Measurements from ENCODE around the gene TMEM121.

The TMEM121 gene

DNA sequence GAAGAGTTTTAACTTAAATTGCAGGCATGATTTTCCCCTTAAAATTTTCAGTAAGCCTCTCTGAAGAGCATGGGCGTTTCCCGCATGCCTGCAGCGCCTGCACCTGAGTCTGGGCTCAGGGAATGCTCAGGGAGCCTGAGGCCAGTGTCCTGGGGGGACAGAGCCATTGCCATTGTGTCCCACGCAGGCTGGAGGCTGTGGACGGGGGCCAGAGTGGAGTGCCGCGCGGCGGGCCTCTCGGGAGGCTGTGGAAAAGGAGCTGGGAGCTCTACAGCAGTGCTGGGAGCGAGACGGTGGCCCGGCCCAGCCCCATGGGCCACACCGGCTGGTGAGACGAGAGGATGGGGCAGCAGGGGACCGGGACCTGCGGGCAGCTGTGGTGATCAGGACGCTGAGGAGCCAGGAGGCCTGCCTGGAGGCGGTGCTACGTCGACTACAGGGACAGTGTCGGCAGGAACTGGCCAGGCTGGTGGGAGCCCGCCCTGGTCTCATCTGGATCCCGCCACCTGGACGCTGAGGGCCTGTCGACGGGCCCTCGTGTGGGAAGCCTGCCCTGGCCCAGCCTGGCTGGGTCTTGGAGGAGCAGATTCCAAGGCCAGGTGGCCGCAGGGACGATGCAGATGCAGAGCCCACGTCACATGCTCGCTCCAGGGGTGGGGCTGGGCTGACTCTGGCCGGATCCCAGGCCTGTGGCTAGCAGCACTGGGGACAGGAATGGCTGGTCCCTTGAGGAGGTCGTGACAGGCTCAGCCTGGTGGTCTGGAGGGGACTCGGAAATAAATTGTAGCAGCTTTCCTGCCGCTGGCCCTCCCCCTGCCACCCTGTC lies 27.7 kb upstream of the TMEM121 start:
- DNase-seq, result no peak

DNA sequence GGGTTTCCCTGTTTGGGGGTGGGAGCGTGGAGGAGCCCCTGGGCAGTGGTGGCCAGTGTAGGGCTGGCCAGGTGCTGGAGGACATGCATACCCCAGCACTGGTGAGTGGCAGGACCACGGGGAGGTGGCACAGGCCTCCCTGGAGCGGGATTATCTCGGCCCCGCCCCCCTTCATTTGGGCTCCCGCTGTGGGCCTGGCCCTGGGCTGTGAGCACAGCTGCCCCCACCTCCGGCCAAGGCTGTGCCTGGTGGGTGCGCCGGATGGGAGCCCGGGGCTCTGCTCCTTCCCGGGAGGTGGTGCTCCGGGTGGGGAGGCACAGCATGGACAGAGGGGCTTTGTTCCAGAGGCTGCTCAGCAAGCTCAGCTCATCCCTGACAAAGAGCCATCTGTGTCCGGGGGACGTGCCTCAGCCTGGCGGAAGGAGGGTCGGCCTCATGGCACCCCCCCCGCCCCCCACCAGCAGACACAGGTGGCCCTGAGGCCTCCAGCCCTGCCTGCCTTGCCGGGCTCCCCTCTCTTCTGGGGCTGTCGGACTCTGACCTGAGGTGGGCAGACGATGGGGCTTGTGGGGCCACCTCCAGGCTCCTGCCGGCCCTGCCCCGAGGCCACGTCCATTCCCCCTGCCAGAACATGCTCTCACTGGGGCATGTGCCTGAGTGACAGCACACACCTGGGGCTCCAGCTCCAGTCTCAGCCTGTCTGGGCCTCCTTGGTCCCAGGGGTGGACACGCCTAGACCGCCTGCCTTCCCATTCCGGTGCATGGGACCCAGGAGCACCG lies 26.9 kb upstream of the TMEM121 start:
- DNase-seq, result no peak

DNA sequence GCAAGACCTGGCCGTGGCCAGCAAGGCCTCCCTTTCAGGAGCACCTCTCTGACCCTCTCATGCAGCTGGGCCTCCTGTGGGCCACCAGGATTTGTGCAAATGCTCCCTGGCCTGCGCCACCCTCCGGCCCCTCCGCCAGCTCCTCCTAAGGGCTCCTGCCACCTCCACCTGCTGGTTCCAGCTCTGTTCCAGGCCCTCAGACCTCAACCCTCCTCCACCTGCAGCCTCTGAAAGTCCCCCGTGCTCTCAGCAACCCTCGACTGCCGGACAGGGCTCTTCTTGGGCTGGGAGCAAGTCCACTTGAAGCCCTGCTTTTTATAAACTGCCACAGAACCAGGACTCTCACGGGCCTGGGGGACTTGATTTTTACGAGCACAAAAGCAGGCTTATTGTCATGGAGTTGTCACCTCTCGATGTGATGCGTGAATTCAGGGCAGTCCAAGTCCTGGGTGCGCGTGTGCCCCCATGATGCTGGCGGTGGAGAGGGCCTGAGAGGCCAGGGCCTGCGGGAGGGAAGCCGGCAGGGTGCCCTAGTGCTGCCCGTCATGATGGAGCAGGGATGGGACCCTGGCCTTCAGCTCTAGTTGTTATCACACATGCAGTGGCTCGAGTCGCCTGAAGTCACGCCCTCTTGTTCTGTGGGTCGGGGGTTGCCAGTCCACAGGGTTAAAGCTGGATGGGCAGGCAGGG lies 26.2 kb upstream of the TMEM121 start:
- DNase-seq, result no peak

DNA sequence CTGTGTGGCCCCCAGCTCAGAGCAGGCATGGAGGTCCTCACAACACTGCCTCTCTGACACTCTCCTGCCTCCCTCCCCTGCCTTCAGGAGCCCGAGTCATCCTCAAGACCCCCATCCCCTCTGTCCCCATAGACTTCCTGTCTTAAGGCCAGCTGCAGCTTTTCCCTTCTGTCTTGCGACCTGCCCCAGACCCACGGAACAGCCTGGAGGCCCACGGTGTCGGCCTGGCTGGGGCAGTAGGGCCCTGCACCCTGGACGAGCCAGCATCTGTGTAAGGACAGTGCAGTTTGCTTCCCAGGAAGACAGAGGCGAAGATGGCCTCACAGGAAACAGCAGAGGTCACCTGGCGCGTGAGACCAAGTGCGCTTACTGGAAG lies 25.7 kb upstream of the TMEM121 start:
- DNase-seq, result no peak

DNA sequence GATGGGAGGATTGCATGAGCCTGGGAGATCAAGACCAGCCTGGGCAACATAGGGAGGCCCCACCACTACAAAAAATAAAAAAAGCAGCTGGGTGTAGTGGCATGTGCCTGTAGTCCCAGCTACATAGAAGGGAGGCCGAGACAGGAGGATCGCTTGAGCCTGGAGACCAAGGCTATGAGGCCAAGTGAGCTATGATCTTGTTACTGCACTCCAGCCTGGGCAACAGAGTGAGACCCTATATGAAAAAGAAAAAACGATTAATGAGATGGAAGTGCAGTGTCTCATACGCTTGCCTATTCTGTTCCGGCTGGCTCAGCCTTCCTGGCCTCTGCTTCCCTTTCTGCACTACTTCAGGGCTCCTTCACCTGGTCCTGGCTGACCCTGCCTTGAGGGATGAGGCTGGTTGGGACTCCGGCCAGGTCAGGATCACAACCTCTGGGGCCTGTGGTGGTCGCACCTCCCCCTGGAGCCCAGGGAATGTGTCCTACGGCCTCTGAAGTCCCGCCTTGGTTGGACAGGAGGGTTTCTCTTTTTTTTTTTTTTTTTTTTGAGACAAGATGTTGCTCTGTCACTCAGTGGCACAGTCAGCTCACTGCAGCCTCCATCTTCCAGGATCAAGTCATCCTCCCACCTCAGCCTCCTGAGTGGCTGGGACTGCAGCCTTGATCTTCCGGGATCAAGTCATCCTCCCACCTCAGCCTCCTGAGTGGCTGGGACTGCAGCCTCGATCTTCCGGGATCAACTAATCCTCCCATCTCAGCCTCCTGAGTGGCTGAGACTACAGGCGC lies 24.7 kb upstream of the TMEM121 start:
- DNase-seq, result no peak

DNA sequence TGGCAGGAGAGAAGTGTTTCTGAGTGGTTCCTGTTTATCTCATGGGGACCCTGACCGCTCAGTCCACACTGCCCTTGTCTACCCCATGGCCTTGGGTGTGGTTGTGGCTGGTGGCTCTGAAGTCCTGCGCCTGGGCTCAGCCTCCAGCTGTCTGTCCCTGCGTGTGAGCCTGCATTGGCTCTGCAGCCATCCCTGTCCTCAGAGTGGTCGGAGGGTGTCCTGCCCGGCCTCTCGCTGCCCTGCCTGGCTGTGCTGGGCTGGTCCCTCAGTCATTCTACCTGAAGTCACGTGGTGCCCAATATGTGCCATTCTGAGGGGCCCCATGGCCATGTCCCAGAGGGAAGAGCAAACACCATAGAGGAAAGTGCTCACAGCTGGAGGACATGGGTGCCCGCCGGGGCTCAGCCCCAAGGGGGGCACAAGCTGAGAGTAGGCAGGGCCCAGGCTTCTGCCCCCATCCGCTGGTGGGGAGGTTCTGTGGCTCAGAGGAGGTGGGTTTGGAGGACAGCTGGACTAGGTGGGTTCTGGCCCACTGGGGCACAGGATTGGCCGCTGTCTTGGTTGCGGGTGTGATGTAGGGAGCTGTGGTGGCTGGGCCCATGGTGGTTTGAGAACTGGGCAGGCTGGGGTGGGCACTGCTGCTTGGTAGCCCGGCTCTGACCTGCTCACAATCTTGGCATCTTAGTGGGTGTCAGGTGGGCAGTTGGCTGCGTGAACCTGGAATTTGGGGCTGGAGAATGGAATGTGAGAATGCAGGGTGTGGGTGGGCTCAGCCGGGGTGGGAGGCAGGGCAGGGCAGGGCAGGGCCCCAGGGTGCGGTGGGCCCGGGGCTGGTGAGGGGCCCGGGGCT lies 23.7 kb upstream of the TMEM121 start:
- no peak for DNase-seq

DNA sequence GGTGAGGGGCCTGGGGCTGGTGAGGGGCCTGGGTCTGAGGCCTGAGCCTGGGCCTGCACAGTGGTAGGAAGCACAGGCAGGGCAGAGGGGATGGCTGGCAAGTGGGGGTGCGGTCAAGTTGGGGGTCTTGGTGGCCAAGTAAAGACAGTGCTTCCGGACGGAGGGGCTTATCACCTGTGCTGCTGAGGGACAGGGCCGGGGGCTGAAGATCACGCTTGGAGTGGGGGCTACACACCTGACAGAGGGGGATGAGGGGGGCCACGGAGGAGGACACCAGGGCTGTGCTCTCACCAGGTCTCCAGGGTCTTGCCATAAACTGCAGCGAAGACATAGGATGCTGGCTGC lies 23.1 kb upstream of the TMEM121 start:
- DNase-seq, result no peak

DNA sequence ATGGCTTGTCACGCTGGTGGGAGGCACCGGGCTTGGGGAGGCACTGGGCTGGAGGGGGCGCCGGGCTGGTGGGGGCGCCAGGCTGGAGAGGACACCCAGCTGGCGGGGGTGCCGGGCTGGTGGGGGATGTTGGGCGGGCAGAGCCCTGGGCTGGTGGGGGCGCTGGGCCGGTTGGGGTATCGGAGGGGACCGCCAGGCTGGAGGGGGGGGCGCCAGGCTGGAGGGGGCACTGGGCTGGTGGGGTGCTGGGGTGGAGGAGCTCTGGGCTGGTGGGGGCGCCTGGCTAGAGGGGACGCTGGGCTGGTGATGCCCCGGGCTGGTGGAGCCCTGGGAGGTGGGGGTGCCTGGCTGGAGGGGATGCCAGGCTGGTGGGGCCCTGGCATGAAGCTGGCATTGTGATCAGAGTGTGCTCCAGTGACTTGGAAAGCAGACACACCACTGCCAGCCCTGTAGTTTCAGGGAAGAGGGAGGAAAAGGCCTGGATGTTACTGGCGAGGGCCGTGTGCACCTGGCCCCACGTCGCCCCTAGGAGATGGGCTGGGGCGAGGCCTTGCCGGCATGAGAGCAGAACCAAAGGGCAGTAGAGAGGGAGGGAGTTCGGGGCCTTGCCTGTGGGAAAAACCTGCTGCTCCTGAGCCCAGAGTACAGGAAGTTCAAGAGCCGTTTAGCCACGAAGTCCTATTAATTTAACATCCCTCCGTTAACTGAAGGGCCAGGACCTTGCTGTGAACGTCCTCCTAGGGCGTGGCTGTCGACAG lies 22.3 kb upstream of the TMEM121 start:
- no peak for DNase-seq

DNA sequence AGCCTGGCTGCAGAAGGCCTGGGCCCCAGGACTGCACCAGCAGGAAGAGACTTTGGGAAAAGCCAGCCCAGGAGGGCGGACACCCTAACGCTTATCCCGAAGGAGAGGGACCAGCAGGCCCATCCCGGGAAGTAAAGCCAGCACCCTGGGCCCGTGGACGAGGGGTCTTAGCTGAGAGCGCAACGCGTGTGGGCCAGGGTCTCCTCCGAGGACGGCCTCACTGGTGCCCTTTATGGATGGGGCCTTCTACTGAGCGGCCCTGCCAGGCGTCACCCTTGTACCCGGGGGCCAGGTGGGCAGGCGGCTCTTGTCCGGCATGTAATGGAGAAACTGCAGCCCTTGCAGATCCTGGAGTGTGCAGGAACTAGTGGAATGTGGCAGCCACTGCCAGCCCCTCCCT lies 21.3 kb upstream of the TMEM121 start:
- no peak for DNase-seq

DNA sequence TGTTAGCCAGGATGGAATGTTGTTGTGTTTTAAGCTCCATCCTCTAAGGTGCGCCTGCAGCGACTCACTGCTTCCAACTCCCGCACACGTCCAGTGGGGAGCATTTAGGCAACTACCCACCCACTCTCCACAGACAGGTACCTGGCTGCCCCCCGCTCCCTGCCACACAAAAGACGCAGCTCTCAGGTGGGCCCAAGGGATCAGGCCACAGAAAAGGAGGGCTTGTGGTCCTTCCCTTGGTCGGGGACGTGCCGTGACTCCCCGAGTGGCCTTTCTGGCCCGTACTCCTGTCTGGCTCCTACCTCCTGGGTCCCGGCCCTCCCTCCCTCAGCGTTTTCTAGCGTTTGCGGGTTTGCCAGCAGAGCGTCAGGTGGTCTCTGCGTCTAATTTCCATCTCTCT lies 19.1 kb upstream of the TMEM121 start:
- DNase-seq, result no peak

DNA sequence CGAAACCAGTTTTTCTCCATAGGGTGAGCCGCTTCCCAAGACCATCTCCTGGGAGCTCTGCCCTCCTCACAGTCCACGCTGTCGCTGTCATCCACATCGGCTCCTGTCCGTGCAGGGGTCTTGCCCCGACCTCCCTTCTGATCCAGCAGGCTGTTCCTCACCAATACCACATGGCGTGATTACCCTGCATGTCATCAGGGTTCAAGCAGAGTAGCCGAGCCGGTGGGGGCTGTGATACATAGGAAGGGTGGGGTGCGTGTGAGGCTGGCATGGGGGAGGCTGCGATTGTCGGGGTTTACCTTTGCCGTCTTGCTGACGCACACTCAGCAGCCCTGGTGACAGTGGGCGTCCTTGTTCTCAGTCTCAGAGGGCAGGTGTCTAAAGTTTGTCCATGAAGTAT lies 18.3 kb upstream of the TMEM121 start:
- DNase-seq, result no peak

DNA sequence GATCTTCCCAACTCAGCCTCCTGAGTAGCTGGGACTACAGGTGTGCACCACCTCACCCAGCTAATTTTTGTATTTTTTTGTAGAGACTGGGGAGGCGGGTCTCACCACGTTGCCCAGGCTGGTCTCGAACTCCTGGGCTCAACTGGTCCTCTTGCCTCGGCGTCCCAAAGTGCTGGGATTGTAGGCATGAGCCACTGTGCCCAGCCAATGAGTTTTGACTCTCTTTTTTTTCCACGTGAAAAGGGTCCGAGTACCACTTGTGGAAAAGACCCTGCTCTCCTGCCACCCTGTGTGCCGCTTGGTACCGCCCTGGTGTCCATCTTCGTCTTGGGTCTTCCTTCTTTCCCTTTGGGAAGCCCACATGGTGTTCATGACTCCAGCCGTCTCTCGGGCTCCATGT lies 17.8 kb upstream of the TMEM121 start:
- DNase-seq, result no peak

DNA sequence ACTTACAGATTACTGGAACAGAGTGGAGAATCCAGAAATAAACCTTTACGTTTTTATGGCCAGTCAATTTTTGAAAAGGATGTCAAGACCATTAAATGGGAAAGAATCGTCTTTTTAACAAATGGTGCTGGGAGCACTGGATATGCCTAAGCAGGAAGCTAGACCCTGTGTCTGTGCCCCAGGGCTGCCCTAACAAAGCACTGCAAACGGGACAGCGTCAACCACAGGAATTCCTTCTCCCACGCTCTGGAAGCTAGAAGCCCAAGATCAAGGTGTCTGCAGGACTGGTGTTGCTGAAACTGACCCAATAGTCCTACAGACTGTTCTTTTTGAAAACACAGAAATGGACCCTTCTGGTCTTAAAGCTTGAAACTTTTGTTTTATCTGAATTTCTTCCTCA lies 9.3 kb upstream of the TMEM121 start:
- no peak for DNase-seq

DNA sequence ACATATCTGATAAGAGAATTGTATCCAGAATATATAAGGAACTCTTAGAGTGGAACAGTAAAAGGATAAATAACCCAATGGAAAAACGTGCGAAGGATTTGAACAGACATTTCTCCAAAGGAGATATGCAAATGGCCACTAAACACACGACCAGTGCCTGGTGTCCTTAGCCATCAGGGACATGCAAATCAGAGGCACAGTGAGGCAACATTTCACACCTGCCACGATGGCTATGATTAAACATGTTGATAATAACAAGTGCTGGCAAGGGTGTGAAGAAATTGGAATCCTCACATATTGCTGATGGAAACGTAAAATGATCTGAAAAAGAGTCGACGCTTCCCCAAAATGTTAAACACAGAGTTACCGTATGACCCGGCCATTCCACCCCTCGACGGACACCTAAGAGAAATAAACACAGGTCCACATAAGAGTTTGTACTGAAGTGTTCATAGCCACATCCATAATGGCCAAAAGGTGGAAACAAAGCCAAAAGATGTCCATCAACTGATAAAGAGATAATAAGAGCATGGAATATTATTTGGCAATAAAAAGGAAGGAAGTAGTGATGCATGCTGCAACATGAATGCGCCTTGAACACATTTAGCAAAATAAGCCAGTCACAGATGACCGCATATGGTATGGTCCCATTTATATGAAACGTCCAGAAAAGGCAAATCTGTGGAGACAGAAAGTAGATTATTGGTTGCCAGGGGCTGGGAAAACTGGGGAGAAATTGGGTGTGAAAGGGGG lies 6.3 kb upstream of the TMEM121 start:
- no peak for DNase-seq

DNA sequence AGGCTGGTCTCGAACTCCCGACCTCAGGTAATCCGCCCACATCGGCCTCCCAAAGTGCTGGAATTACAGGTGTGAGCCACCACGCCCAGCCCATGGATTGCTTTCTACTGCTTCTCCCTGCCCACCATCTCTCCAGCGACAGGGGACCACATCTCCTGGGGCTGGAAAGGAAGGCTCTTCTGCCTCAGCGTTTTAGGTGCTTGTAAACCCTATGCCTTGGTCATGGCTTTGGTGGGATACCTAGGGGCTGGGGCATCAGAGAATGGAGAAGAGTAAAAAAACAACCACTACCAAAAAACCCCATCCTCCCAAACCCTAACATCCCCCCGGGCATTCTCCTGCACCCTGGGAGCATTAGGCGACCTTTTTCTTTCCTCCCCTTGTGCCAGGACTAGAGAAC lies 1.1 kb upstream of the TMEM121 start:
- DNase-seq, result no peak

DNA sequence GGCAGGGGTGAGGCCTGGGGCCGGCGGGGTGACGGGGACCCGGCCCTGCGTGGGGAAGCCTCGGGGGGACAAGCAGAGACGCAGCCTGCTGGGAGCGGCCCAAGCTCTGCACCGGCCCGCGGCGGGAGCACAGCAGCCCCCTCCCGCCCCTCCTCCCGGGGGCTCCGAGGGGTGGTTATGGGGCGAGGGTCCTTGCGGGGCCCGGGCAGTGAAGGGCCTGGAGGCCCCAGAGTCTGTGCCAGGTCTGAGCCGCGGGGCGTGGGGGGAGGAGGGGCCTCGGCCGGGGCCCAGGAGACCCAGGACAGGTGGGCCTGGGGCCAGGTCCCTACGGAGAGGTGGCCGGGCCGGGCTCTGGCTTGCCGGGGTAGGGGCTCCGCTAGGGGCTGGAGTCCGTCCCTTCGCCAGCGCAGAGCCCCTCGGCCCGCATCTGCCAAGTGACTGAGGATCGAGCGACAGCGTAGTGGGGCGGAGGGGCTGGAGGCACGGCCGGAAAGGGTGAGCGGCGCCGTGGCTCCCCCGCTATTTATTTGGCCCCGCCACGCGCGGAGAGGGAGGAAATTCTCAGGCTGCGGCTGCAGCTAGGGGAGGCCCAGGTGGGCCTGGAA lies 495 bp downstream of the TMEM121 start:
- DNase-seq, result no peak

DNA sequence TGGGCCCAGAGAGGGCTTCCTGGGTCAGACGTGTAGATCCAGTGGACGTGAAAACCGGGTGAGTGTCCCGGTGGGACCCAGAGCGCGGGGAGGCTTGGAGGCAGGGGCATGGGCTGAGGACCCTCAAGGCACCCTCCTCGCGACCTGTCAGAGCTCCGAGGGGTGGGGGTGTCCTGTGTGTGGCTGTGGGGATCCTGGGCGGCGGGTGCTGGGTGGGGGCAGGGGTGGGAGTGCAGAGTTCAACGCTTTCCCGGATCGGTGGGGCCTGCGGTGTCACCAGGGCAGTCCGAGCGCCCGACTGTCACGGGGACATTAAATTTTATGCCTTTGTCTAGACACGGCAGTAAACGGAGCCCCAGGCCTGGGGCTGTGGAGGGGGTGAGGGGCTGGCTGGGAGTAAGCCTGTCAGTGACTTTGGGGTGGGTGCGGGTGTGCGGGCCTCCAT lies 1.0 kb downstream of the TMEM121 start:
- no peak for DNase-seq

DNA sequence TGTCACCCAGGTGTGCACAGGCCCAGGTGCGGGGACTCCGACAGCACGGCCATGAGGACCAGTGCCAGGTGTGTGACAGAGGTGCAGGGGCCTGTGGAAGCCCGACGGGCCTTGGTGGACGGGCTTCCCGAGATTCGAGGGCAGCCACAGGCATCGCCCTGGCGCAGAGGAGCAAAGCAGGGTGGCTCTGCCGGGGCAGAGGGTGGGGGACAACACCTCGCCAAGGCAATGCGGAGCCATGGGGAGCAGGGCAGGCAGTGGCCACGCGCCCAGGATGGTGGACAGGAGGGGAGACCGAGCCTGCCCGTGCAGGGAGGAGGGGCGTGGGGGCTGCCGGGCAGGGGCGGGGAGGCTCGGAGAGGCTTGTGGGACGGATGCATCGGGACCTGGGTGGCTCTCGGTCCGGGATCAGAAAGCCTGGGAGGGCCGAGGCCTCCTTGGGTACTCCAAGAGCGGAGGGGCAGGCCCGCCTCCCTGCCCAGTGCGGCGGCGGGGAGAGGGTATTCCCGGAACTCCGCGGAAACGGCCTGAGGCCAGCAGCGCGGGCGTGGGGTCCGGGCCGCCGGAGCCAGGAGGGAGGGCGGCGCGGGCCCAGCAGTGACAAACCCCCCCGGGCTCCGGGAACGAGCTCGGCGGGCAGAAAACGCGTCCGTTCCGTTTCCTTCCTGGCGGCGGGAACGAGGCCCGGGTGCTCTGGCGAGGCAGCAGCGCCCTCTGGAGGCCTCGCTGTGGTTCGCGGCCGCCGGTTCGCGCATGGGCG lies 1.6 kb downstream of the TMEM121 start:
- no peak for DNase-seq

DNA sequence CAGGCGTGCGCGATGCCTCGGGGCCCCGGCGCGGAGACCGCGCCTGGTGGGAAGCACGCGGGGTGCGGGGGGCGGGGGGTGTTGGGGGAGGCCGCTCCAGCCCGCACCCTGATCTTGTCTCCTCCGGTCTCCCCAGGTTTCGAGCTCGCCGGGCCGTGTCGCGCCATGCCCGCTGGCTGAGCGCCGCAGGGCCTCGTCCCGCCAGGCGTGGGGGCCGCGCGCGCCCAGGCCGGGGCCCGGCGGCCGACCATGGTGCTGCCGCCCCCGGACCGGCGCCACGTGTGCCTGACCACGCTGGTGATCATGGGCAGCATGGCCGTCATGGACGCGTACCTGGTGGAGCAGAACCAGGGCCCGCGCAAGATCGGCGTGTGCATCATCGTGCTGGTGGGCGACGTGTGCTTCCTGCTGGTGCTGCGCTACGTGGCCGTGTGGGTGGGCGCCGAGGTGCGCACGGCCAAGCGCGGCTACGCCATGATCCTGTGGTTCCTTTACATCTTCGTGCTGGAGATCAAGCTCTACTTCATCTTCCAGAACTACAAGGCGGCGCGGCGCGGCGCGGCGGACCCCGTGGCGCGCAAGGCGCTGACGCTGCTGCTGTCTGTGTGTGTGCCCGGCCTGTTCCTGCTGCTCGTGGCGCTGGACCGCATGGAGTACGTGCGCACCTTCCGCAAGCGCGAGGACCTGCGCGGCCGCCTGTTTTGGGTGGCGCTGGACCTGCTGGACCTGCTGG lies 2.4 kb downstream of the TMEM121 start:
- no peak for DNase-seq
